A549 (cell line): ENCODE data around the gene ACP5. TPM values are rescaled to one million over a fixed set of nuclear protein-coding genes. Genes with fewer than 3 reads are reported as not detected.
A peak's percentile ranks its signal among the peaks of the same experiment; 100 is the strongest.

Experiments used
- ATAC-seq, 2 experiments: fragments of 200-7000 bp in 1 of 2; fragments of >200 bp in 1 of 2; cut with Nextera tagmentation in 1 of 2; cut with Tn5 transposase in 1 of 2; 3 replicates each; pipeline versions ENCODE4 v1.8.0 to v1.9.1; 2018 to 2020; ENCODE audit warnings: mild to moderate bottlenecking in 1 of 2, moderate library complexity in 1 of 2
- CTCF ChIA-PET: fragments of 300-600 bp; sonication (Branson Sonifier 250); formaldehyde crosslinking; extraction: SDS; loops from one replicate; lab custom pipeline; 2021; ENCODE audit warnings: antibody characterized with exemption, inconsistent platforms; lab: Yijun Ruan, JAX
- POLR2A ChIA-PET: fragments of 350-600 bp; formaldehyde crosslinking; extraction: SDS; loops from one replicate; lab custom pipeline; 2021; ENCODE audit warnings: antibody characterized with exemption, inconsistent platforms; lab: Yijun Ruan, JAX
- DNase-seq, 2 experiments: peaks; one replicate each; pipeline versions ENCODE4 v3.0.0 to v3.0.0-alpha.2; 2011 to 2016; ENCODE audit warnings: low read depth in 1 of 2, low spot score in 1 of 2
- FAIRE-seq: peaks from 2 replicates; lab custom pipeline; 2011; peaks lifted over from hg19 to GRCh38; lab: Jason Lieb, UNC
- H3K27ac ChIP-seq, 2 experiments: fragments of >200 bp; sonication (Bioruptor Twin); formaldehyde crosslinking; 3 replicates each; pipeline ENCODE4 v1.5.1; 2016 to 2017
- H3K4me1 ChIP-seq: fragments of >200 bp; sonication (Bioruptor Twin); formaldehyde crosslinking; 3 replicates; pipeline ENCODE4 v1.6.1; 2016
- H3K4me2 ChIP-seq: fragments of >200 bp; sonication (Bioruptor Twin); formaldehyde crosslinking; 3 replicates; pipeline ENCODE4 v1.6.1; 2016
- H3K4me3 ChIP-seq: fragments of >200 bp; sonication (Bioruptor Twin); formaldehyde crosslinking; 3 replicates; pipeline ENCODE4 v1.5.1; 2016
- H3K9me3 ChIP-seq: fragments of >200 bp; sonication (Bioruptor Twin); formaldehyde crosslinking; 3 replicates; pipeline ENCODE4 v1.6.1; 2016
- BHLHE40 ChIP-seq: IDR thresholded peaks from 2 replicates; pipeline ENCODE4 v1.6.1; 2012; ENCODE audit warnings: low read depth, low read length, inconsistent platforms
- CHD4 ChIP-seq: fragments of 200-600 bp; sonication (generic); IDR thresholded peaks from 2 replicates; pipeline ENCODE4 v1.6.1; 2016; ENCODE audit warnings: antibody characterized with exemption, mild to moderate bottlenecking, borderline replicate concordance
- E2F6 ChIP-seq: IDR thresholded peaks from 2 replicates; pipeline ENCODE4 v1.6.1; 2012; ENCODE audit warnings: low read depth, borderline replicate concordance
- FOSB ChIP-seq: fragments of 250-450 bp; sonication (Bioruptor Pico); IDR thresholded peaks from 2 replicates; pipeline ENCODE4 v1.5.0; 2020; ENCODE audit warnings: mild to moderate bottlenecking, moderate library complexity
- FOSL2 ChIP-seq, 2 experiments: fragments of 450-650 bp in 1 of 2; fragments of >200 bp in 1 of 2; sonication (Bioruptor Twin) in 1 of 2; formaldehyde crosslinking; IDR thresholded peaks; 2 replicates each; pipeline versions ENCODE4 v1.5.0 to v1.6.1; 2016 to 2020; ENCODE audit warnings: mild to moderate bottlenecking in 1 of 2, moderate library complexity in 1 of 2
- HDAC2 ChIP-seq: fragments of 200-600 bp; sonication (generic); IDR thresholded peaks from 2 replicates; pipeline ENCODE4 v1.6.1; 2016
- HOXB5 ChIP-seq: fragments of 250-450 bp; sonication (Bioruptor Pico); IDR thresholded peaks from 2 replicates; pipeline ENCODE4 v1.5.0; 2020; ENCODE audit warnings: mild to moderate bottlenecking, moderate library complexity
- JUN ChIP-seq, 2 experiments: fragments of >200 bp; sonication (Bioruptor Twin); formaldehyde crosslinking; IDR thresholded peaks; 2 replicates in 1 of 2; 3 replicates in 1 of 2; pipeline ENCODE4 v1.6.1; 2016 to 2017
- KDM1A ChIP-seq: fragments of 200-600 bp; sonication (generic); IDR thresholded peaks from 2 replicates; pipeline ENCODE4 v1.6.1; 2016; ENCODE audit warnings: low read depth, mild to moderate bottlenecking
- KDM5A ChIP-seq: fragments of 200-600 bp; sonication (generic); IDR thresholded peaks from 2 replicates; pipeline ENCODE4 v1.6.1; 2016; ENCODE audit warnings: antibody characterized with exemption, mild to moderate bottlenecking
- MAFK ChIP-seq: fragments of 450-650 bp; IDR thresholded peaks from 2 replicates; pipeline ENCODE4 v1.6.1; 2014; ENCODE audit not compliant: partially characterized antibody
- NFE2L2 ChIP-seq: fragments of 150-350 bp; conservative IDR thresholded peaks from 2 replicates; pipeline ENCODE4 v1.6.1; 2014; ENCODE audit warnings: low read length
- NPAS2 ChIP-seq: fragments of 250-450 bp; sonication (Bioruptor Pico); IDR thresholded peaks from 2 replicates; pipeline ENCODE4 v1.8.0; 2022; ENCODE audit warnings: mild to moderate bottlenecking, moderate library complexity, borderline replicate concordance
- NR3C1 ChIP-seq: fragments of >200 bp; sonication (Bioruptor Twin); formaldehyde crosslinking; IDR thresholded peaks from 3 replicates; pipeline ENCODE4 v1.6.1; 2017
- PHF8 ChIP-seq: fragments of 200-600 bp; sonication (generic); IDR thresholded peaks from 2 replicates; pipeline ENCODE4 v1.6.1; 2016; ENCODE audit warnings: low read depth, mild to moderate bottlenecking, antibody characterized with exemption, moderate library complexity, borderline replicate concordance
- POLR2A ChIP-seq: IDR thresholded peaks from 2 replicates; pipeline ENCODE4 v1.6.1; 2012; ENCODE audit warnings: mild to moderate bottlenecking, low read length
- RFX5 ChIP-seq: fragments of 450-650 bp; IDR thresholded peaks from 2 replicates; pipeline ENCODE4 v1.7.1; 2014; ENCODE audit warnings: antibody characterized with exemption, mild to moderate bottlenecking, moderate library complexity
- SREBF2 ChIP-seq: fragments of 450-650 bp; IDR thresholded peaks from 2 replicates; pipeline ENCODE4 v1.6.1; 2014; ENCODE audit warnings: mild to moderate bottlenecking, moderate library complexity
- ZNF302 ChIP-seq: fragments of 250-450 bp; sonication (Bioruptor Pico); IDR thresholded peaks from 2 replicates; pipeline ENCODE4 v1.9.0; 2021; ENCODE audit warnings: inconsistent platforms, mild to moderate bottlenecking, moderate library complexity
- WGBS: methylation state at CpG from one replicate; pipeline ENCODE4 v1.1.6; 2017; ENCODE audit errors: missing lambda C conversion rate; 5-methylcytosine and 5-hydroxymethylcytosine counted together
- polyA plus RNA-seq, 4 experiments: library from polyadenylated mRNA; depleted of rRNA in 3 of 4; stranded (reverse); fragments of >200 nt; fragmentation: RNase III in 1 of 4; extraction: RNeasy Plus Mini Kit Qiagen cat#74134 plus additional on column Dnase treatment in 1 of 4; gene quantifications; 2 replicates in 3 of 4; 3 replicates in 1 of 4; pipeline ENCODE4 v1.2.3, GENCODE V29; 2011 to 2017
- TF ChIP-seq, protein P1 (sequence below): fragments of 450-650 bp; IDR thresholded peaks from 2 replicates; pipeline ENCODE4 v1.6.1; 2014; ENCODE audit warnings: antibody characterized with exemption
- TF ChIP-seq, protein P2 (sequence below): fragments of 250-450 bp; sonication (Bioruptor Pico); IDR thresholded peaks from 2 replicates; pipeline ENCODE4 v1.5.0; 2021; ENCODE audit warnings: mild to moderate bottlenecking, moderate library complexity, borderline replicate concordance

The ACP5 gene
- polyA plus RNA-seq, 2 of the 4 experiments (the other 2 are of a cell fraction), result 0.05 TPM; not detected in 1

DNA sequence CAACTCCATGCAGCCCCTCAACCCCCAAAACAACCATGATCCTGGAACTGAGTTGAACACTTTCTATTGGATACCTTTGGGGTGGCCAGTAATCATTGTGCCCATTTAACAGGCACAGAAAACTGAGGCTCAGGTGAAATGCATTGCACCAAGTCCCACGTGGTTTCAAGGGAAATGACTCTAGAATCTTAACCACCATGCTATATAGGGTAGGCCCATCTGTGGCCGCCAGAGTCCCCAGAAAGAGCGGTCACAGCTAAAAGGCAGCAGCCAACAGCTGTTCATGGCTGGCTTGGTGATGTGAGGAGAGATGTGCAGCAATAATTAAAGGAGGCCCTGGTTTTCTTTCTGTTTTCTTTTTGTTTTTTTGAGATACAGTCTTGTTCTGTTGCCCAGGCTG is 36.2 kb downstream of the ACP5 start:
- TF ChIP-seq MAFK, result no peak
- TF ChIP-seq NFE2L2, result no peak
- DNase-seq (no peak), FAIRE-seq (no peak), ATAC-seq (no peak)
- Histone ChIP-seq H3K27ac (no peak overlapping the region), H3K9me3 (no peaks in the 10 kb centered on the region), H3K4me1 (peaks cover 10% of the 10 kb centered on the region; the same call in 1 of the 3 replicates), H3K4me2 (no peak overlapping the region), H3K4me3 (no peak overlapping the region)
- WGBS, result 86% methylated on average over 2 of the region's 3 CpGs
- POLR2A ChIA-PET, result no interaction called here
- CTCF ChIA-PET, result interaction anchor here (1.0 kb wide), 1 partner anchor 18 kb away, joined by 3 read pairs; the partner anchor contains the start of gene ELOF1

- H3K9me3 ChIP-seq, result no peaks in the 10 kb centered on the region
- TF ChIP-seq JUN (IDR thresholded peaks at IDR 0.05) (no peak), NPAS2 (CRISPR knock-in tag) (no peak), KDM1A (no peak)
- TF ChIP-seq, all 56 proteins: peak for 0
- POLR2A ChIA-PET, result no interaction called here
- 78% methylated on average over 2 of the region's 5 CpGs for WGBS
- ATAC-seq, result no peak
- FAIRE-seq, result no peak
- H3K4me3 ChIP-seq, result no peak overlapping the region
- H3K27ac ChIP-seq, result no peak overlapping the region
- no peak overlapping the region for H3K4me2 ChIP-seq
- peaks cover 12% of the 10 kb centered on the region; the same call in 2 of the 3 replicates for H3K4me1 ChIP-seq
- CTCF ChIA-PET, result interaction anchor here (1.0 kb wide), 1 partner anchor 18 kb away, joined by 3 read pairs; the partner anchor contains the start of gene ELOF1
- DNase-seq, result no peak
These were observed 36.8 kb downstream of the ACP5 start for GRCh38 chr19:11540645-11541044.

DNA sequence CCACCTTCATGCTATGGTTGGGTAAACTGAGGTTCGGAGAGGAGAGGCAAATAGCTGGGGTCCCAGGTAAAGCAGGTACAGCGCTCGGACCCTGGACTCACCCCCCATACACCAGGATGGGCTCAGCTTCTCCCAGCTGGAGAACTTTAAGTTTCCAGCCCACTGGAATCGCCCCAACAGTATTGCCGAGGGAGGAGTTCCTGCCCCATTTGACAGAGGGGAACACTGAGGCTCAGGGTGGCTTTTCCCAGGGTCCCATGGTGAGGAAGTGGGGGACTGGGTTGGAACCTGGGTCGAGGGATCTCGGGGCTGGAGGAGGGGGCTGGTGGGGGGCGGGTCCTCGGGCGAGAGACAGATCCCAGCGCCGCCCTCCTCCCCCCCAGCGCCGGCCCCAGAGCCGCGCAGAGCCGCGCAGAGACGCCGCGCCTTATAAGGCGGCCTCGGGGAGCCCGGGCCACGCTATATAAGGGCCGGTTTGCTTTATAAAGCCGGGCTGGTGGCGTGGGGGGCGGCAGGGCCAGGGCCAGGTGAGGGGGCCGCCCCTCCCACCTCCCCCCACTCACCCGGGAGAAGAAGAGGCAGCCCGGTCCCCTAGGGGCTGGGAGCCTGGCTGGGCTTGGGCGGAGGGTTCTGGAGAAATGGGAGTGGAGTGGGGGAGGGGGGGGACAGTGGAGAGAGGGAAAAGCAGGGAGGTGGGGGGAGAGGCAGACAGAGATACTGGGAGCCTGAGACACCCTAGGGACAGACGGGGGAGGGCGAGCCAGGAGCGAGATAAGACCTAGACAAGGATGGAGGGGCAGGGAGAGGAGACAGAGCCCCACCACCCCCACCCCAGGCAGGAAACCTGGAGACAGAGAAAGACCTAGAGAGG is 37.7 kb downstream of the ACP5 start:
- POLR2A ChIA-PET, result no interaction called here
- Histone ChIP-seq H3K4me1 (peaks cover 15% of the 10 kb centered on the region; the same call in 2 of the 3 replicates), H3K4me2 (peak overlapping the region; percentile 28; the same call in 2 of the 3 replicates), H3K9me3 (no peaks in the 10 kb centered on the region), H3K27ac (peak overlapping the region in 1 of 2 experiments; percentile 65; a peak in 2 of 6 replicates), H3K4me3 (no peak overlapping the region)
- 70% methylated on average over 9 of the region's 36 CpGs for WGBS
- ATAC-seq (peak in 1 of 2 experiments; percentile 7; a peak in 1 of 6 replicates), DNase-seq (no peak), FAIRE-seq (no peak)
- CTCF ChIA-PET, result interaction anchor here (0.6 to 1.0 kb wide), 4 partner anchors 9 to 57 kb away, joined by 3 to 4 read pairs (median 3); partner anchors contain the start of gene ELOF1
- TF ChIP-seq KDM1A, result no peak
- TF ChIP-seq RFX5, result no peak
- TF ChIP-seq FOSL2 (IDR thresholded peaks at IDR 0.05), result no peak
- no peak for TF ChIP-seq FOSL2 (CRISPR knock-in tag; IDR thresholded peaks at IDR 0.05)
- no peak for TF ChIP-seq ZNF302 (CRISPR knock-in tag)
- TF ChIP-seq NR3C1, result no peak
- TF ChIP-seq HDAC2, result no peak
- no peak for TF ChIP-seq E2F6
- TF ChIP-seq, protein P1, sequence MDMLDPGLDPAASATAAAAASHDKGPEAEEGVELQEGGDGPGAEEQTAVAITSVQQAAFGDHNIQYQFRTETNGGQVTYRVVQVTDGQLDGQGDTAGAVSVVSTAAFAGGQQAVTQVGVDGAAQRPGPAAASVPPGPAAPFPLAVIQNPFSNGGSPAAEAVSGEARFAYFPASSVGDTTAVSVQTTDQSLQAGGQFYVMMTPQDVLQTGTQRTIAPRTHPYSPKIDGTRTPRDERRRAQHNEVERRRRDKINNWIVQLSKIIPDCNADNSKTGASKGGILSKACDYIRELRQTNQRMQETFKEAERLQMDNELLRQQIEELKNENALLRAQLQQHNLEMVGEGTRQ, result no peak
- TF ChIP-seq BHLHE40, result no peak
- no peak for TF ChIP-seq HOXB5 (CRISPR knock-in tag)
- no peak for TF ChIP-seq POLR2A
- no peak for TF ChIP-seq FOSB
- TF ChIP-seq CHD4, result no peak
- TF ChIP-seq PHF8, result no peak
- TF ChIP-seq, protein P2, sequence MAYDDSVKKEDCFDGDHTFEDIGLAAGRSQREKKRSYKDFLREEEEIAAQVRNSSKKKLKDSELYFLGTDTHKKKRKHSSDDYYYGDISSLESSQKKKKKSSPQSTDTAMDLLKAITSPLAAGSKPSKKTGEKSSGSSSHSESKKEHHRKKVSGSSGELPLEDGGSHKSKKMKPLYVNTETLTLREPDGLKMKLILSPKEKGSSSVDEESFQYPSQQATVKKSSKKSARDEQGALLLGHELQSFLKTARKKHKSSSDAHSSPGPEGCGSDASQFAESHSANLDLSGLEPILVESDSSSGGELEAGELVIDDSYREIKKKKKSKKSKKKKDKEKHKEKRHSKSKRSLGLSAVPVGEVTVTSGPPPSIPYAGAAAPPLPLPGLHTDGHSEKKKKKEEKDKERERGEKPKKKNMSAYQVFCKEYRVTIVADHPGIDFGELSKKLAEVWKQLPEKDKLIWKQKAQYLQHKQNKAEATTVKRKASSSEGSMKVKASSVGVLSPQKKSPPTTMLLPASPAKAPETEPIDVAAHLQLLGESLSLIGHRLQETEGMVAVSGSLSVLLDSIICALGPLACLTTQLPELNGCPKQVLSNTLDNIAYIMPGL (CRISPR knock-in tag), result no peak
- TF ChIP-seq SREBF2, result no peak
- no peak for TF ChIP-seq KDM5A
- no peak for TF ChIP-seq MAFK
